GM20431 (cell line): ENCODE data around the gene CAMK1.
"Not testable (repeated sequence)": the region's sequence is repeated elsewhere in the genome, so short reads cannot be mapped to it uniquely, and the experiment has no call there.

Source experiments
- in situ Hi-C: fragments of 300-500 bp; cut with MseI, MboI; formaldehyde crosslinking; loops from one replicate; pipeline ENCODE4 v1.15.0; 2020; ENCODE audit warnings: low sequenced_read_pairs; ENCODE audit not compliant: unreplicated experiment

Gene CAMK1

DNA sequence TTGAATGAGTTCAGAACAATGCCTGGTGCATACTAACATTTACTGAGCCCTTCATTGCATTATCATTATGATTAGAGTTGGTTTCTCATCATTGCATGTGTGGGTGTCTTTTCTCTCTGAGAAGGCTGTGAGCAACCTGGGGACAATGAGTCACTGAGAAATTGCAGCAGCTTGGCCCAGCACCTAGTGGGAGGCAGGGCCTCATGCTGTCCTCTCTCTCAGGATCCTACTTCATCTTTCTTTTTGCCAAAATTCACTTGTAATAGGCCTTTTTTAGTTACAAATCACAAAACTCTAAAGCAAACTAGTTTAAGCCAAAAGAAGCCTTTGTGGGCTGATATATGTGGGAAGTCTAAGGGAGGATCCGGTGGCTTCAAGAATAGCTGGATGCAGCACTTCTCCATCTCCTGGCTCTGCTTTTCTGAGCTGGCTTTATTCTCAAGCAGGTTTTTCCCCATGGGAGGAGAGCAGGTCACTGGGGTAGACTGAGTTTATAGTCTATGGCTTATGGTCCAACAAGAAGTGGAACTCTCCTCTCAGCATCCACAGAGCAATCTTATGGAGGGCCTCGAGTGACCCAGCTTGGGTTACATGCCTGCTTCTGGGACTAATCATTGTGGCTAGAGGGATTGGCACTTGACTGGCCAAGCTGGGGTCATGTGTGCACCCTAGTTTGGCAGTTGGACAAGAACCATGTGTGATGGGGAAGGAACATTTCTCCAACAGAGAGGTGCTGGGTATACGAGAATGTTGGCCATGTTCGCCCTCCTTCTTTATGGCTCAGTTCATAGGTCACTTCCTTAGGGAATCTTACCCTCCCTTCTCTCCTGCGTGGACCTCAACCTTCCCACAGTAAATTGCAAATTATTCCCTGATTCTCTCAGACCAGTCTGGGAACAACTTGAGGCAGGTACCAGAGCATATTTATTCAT is 8.7 kb upstream of the CAMK1 start:
- in situ Hi-C loops, result no loop called here

GRCh38 chr3:9777694-9778021 is 7.9 kb upstream of the CAMK1 start:
- in situ Hi-C loops, result no loop called here

DNA sequence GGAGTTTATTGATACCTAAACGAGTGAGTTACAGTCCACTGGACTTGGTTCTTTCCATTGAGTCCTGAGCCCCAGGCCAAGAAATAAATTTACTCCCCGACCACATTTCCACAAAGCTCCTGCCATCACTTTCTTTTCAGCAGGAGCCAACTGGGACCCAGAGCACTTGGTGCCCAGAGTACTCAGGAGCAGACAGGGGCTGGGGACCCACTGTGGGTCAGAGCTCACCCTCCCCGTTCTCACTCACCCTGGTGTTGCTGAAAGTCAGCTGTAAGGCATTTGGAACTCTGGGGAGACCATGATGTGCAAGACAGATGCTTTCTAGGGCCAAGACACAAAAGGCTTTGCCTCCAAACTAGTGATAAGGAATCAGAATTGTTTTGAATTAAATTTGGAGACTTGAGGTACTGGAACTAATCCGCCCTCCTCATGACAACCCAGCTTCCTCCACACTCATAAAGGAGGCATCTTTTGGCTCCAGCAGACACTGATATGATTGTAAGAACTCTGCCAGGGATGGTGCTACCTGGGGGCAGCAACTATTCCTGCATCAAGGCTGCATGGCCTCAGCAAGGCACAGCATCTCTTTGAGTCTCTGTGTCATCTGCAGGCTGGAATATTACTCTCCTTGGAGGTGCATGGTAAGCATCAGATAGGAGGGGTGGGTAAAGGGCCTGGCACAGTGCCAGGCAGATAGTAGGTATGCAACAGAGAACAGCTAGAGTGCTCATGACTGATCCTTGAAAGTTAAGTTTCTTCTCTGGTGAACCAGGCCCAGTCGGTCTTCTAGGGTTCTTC is 7.3 kb upstream of the CAMK1 start:
- in situ Hi-C loops, result no loop called here

- in situ Hi-C loops, result not testable (repeated sequence)
Observed at GRCh38 chr3:9771007-9771406, 1.3 kb upstream of the CAMK1 start.

DNA sequence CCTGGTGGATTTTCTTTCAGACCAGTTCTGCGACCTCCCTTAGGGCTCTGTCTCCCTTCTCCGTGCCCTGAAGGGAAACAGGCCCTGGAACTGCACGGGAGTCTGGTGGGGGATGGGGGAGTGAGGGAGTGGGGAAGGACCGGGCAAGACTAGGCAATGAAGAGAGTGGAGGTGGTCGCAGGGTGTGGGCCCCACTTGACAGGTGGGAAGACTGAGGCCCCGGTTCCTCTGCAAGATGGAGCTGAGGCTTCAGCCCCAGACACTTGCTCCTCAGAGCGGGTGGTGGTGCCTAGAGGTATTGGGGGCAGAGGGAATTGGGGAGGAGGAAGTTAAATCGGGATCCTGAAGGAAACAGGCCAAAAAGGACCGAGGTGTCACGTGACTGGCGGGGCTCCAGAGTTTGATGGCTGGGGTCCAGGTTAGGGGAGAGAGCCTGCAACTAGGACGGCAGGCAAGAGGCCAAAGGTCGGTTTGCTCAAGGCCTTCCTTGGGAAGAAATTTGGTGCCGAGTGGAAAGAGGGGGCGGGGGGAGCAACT is 597 bp upstream of the CAMK1 start:
- in situ Hi-C loops, result no loop called here

DNA sequence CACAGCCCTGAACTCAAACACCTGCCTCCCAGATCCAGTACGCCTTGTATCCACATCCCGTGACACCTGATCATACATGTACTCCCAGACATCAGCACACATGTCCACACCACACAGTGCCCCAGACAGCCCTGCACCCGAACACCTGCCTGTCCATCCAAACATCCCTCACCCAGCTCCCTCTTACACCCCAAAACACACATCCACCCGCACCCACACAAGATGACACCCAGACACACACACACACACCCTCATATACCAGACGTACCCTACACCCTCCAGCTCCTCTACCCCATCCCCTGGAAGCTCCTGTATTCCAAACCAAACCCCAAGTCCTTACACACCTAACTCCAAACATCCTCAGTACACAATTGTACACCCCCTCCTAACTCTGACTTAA is 735 bp downstream of the CAMK1 start:
- in situ Hi-C loops, result no loop called here

DNA sequence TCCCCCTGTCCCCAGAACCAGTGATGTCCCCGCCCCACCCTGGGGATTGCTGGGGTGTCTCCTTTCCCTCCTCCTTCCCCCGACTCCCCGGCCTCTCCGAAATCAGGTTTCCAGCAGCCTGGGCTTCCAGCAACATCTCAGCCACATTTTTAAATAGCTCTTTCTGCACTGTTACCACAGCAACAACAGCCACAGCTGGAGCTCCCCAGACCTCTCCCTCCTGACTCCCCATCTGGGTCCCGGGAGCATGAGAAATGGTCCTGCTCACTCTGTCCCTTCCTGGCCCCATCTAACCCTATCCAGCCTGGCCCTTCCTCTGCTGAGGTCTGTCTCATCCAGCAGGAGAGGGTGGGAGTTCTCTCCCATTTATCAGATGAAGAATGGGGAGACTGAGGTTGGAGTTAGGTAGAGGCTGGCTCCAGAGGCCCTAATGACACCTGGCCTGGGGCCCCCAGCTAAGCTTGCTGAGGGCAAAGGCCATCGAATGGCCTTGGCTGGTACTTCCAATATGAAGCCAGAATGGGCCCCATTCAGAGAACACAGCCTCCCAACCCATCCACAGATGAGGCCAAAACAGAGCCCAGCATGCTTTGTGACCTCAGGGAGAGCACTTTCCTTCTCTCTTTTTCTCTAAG is 1.5 kb downstream of the CAMK1 start:
- in situ Hi-C loops, result no loop called here

DNA sequence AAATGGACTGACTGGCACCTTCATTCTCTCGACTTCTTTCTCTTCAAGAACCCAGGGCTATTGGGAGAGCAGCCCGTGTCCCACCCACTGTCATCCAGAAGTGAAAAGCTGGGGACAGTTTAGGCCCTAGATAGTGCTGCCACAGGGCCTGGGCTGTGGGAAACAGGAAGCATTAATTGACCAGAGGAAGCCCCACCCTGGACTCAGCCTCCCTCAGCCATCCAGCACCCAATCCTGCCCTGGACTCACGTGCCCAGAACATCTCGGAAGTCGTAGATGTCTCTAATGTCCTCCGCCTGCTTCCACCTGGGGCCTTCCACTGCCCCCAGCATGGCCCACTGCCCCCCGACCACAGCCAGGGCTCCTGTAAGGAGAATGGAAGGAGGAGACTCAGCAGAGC is 2.3 kb downstream of the CAMK1 start:
- in situ Hi-C loops, result no loop called here

DNA sequence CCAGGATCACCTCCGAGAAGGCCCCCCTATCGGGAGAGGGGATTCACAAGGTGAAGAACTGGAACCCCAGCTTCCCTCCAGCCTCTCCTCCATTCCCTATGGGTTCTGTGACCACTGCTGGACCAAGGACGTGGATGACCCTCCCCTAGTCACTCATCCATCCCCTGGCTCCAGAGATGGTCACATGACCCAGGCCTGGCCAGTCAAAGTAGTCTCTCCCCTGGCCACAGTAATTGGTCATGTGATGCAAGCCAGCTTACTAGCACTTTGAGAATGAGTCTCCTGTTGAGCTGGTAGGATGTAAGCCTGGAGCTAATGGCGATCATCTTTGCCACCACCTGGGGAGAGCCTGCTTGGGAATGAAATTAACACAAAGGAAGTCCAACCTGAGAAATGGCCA is 3.9 kb downstream of the CAMK1 start:
- in situ Hi-C loops, result no loop called here

DNA sequence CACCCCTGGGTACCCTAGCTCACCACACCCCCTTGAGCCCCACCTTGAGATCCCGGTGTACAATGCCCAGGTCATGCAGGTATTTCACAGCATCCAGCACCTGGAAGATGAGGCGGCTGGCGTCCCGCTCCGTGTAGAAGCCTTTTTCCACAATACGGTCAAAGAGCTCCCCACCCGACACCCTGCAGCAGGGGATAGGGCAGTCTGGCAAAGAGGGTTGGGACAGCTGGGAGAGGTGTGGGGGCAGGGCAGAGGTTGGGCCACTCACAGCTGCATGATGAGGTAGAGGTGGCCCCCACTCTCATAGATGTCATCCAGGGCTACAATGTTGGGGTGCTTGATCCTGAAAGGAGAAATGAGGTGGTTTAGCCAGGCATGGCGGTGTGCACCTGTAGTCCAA is 6.9 kb downstream of the CAMK1 start:
- in situ Hi-C loops, result no loop called here

DNA sequence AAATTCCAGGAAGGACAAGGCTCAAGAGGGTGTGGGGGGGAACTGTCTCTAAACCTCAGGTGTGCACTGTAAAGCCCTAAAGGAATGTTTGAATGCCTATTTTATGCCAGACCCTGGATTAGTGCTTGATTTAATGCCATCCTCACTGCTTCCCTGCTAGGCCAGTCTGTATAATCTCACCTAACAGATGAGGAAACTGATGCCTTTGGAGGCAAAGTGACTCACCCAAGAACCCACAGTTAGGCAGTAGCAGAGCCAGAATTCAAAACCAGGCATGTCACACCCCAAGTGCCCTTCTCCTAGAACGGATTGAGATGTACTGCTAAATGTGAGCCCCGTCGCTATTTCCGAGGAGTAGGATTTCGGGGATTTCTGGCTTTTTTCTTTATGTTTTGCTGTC is 7.8 kb downstream of the CAMK1 start:
- in situ Hi-C loops, result no loop called here

- in situ Hi-C loops, result no loop called here
Observed at GRCh38 chr3:9760779-9761505, 8.8 kb downstream of the CAMK1 start.

- in situ Hi-C loops, result no loop called here
Observed at GRCh38 chr3:9757427-9757826, 12.3 kb downstream of the CAMK1 start.

- in situ Hi-C loops, result no loop called here
Observed at GRCh38 chr3:9754678-9755077, 15.1 kb downstream of the CAMK1 start.

DNA sequence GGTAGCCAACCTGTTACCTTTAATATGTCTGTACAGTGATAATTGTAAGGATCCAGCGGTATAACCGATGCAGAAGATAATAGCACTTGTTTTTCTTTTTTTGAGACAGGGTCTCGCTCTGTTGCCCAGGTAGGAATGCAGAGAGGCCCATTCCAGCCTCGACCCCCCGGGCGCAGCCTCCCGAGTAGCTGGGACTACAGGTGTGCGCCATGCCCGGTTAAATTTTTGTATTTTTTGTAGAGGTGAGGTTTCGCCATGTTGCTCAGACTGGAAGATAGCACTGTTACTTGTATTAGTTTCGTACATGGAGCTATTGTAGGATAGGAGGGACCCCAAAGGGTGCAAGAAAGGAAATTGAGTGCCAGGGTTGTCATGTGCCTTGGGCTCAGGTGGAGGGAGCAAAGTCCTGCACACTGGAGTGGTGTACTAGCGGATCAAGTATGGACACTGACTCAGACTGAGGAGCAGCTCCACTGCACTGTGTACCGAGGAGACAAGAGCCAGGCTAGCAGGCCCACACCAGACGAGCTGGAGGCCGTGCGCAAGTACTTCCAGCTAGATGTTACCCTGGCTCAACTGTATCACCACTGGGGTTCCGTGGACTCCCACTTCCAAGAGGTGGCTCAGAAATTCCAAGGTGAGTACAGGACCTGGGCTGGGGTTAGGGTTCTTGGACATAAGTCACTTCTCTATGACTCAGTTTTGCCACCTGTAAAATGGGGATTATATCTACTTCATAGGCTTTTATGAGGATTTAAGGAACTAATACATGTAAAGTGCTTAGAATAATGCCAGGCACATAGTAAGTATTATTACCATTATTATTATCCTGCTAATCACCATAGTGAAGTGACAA is 19.0 kb downstream of the CAMK1 start:
- in situ Hi-C loops, result no loop called here

DNA sequence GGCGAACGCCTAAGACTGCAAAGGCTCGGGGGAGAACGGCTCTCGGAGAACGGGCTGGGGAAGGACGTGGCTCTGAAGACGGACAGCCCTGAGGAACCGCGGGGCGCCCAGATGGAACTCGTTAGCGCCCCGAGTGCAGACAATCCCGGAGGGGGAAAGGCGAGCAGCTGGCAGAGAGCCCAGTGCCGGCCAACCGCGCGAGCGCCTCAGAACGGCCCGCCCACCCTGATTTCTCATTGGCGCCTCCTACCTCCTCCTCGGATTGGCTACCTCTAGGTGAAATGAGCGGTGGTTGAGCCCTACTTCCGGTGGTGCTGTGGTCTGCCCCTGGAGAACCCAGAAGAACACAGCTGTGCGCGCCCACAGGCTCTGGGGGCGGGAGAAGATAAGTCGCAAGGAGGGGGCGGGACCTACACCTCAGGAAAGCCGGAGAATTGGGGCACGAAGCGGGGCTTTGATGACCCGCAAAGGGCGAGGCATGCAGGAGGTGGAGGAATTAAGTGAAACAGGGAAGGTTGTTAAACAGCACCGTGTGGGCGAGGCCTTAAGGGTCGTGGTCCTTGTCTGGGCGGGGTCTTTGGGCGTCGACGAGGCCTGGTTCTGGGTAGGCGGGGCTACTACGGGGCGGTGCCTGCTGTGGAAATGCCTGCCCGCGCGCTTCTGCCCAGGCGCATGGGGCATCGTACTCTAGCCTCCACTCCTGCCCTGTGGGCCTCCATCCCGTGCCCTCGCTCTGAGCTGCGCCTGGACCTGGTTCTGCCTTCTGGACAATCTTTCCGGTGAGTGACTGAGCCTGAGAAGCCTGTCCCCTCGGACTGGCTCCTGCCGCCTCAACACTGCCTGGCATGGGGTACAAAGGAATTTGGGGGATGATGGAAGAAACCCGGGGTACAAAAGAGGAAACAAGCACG is 19.8 kb downstream of the CAMK1 start, which contains the start of gene OGG1:
Gene OGG1, plus strand, starts transcription at position 308 of the 911 bp plus-strand sequence. Its CDS starts 335 bp downstream, at position 643.
- in situ Hi-C loops, result no loop called here

GRCh38 chr3:9749296-9749644 is 20.5 kb downstream of the CAMK1 start:
- in situ Hi-C loops, result no loop called here

DNA sequence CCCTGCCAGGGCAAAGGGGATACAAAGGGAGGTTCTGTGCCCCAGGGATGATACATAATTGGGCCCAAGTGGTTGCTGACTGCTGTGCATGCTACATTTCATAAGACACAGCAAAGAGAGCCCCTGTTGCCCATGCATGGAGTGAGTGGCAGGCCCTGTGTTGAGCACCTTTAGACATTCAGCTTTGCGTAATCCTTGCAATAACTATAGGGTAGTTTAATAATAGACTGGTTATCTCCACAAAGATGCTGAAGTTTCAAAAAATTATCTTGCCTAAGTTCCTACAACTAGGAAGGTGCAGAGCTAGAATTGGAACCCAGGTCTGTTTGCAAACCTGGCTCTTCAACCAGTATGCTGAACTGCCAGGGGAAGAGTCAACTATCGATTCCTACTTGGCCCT is 21.7 kb downstream of the CAMK1 start:
- in situ Hi-C loops, result no loop called here
